SK-N-SH treated with all-trans-retinoic acid at 6 μM for 48 hours (cell line): ENCODE data around the gene PCNT.

Source experiments
- ATAC-seq: fragments of 200-7000 bp; cut with Tn5 transposase; 3 replicates; pipeline ENCODE4 v1.9.1; 2020; ENCODE audit warnings: mild to moderate bottlenecking, moderate library complexity
- ARNTL ChIP-seq: fragments of 450-650 bp; formaldehyde crosslinking; IDR thresholded peaks from 2 replicates; pipeline ENCODE4 v1.5.0; 2020; ENCODE audit warnings: low read depth, mild to moderate bottlenecking, moderate library complexity, borderline replicate concordance
- BACH2 ChIP-seq: fragments of 250-450 bp; sonication (Bioruptor Pico); IDR thresholded peaks from 2 replicates; pipeline ENCODE4 v1.9.0; 2021; ENCODE audit warnings: mild to moderate bottlenecking, borderline replicate concordance
- CSDC2 ChIP-seq: fragments of 250-450 bp; sonication (Bioruptor Pico); IDR thresholded peaks from 2 replicates; pipeline ENCODE4 v1.5.0; 2020; ENCODE audit warnings: mild to moderate bottlenecking, moderate library complexity
- ESRRG ChIP-seq: fragments of 250-450 bp; sonication (Bioruptor Pico); IDR thresholded peaks from 2 replicates; pipeline ENCODE4 v1.6.1; 2021; ENCODE audit warnings: mild to moderate bottlenecking
- ISL1 ChIP-seq: fragments of 250-450 bp; sonication (Bioruptor Pico); IDR thresholded peaks from 2 replicates; pipeline ENCODE4 v2.1.2; 2022; ENCODE audit warnings: mild to moderate bottlenecking, moderate library complexity
- OSR1 ChIP-seq: fragments of 250-450 bp; sonication (Bioruptor Pico); IDR thresholded peaks from 2 replicates; pipeline ENCODE4 v1.8.0; 2022; ENCODE audit warnings: moderate library complexity, mild to moderate bottlenecking, inconsistent platforms
- PPARA ChIP-seq: fragments of 250-450 bp; sonication (Bioruptor Pico); IDR thresholded peaks from 2 replicates; pipeline ENCODE4 v1.5.0; 2020; ENCODE audit warnings: mild to moderate bottlenecking, borderline replicate concordance
- RARB ChIP-seq: fragments of 250-450 bp; sonication (Bioruptor Pico); IDR thresholded peaks from 2 replicates; pipeline ENCODE4 v1.8.0; 2021; ENCODE audit warnings: mild to moderate bottlenecking, moderate library complexity
- SNAI2 ChIP-seq: fragments of 250-450 bp; sonication (Bioruptor Pico); IDR thresholded peaks from 2 replicates; pipeline ENCODE4 v1.5.0; 2020; ENCODE audit warnings: mild to moderate bottlenecking, moderate library complexity
- TCF4 ChIP-seq: fragments of 250-450 bp; sonication (Bioruptor Pico); IDR thresholded peaks from 2 replicates; pipeline ENCODE4 v1.8.0; 2021; ENCODE audit warnings: mild to moderate bottlenecking, moderate library complexity, borderline replicate concordance
- TOX ChIP-seq: fragments of 250-450 bp; sonication (Bioruptor Pico); IDR thresholded peaks from 2 replicates; pipeline ENCODE4 v1.8.0; 2021; ENCODE audit warnings: mild to moderate bottlenecking, moderate library complexity, borderline replicate concordance
- ZC3H10 ChIP-seq: fragments of 250-450 bp; sonication (Bioruptor Pico); IDR thresholded peaks from 2 replicates; pipeline ENCODE4 v1.5.1; 2021; ENCODE audit warnings: mild to moderate bottlenecking, moderate library complexity
- ZFP3 ChIP-seq: fragments of 250-450 bp; sonication (Bioruptor Pico); IDR thresholded peaks from 2 replicates; pipeline ENCODE4 v1.5.0; 2020; ENCODE audit warnings: mild to moderate bottlenecking, moderate library complexity
- ZFP30 ChIP-seq: fragments of 450-650 bp; formaldehyde crosslinking; IDR thresholded peaks from 2 replicates; pipeline ENCODE4 v1.5.0; 2022; ENCODE audit warnings: mild to moderate bottlenecking, moderate library complexity
- ZNF70 ChIP-seq: fragments of 450-650 bp; formaldehyde crosslinking; IDR thresholded peaks from 2 replicates; pipeline ENCODE4 v1.5.0; 2020; ENCODE audit warnings: mild to moderate bottlenecking, moderate library complexity
- ZNF8 ChIP-seq: fragments of 450-650 bp; formaldehyde crosslinking; IDR thresholded peaks from 2 replicates; pipeline ENCODE4 v1.5.0; 2020; ENCODE audit warnings: mild to moderate bottlenecking, moderate library complexity
- TF ChIP-seq, protein P1 (sequence below): fragments of 250-450 bp; sonication (Bioruptor Pico); IDR thresholded peaks from 2 replicates; pipeline ENCODE4 v1.5.1; 2021; ENCODE audit warnings: mild to moderate bottlenecking, moderate library complexity
- TF ChIP-seq, protein P2 (sequence below): fragments of 250-450 bp; sonication (Bioruptor Pico); IDR thresholded peaks from 2 replicates; pipeline ENCODE4 v1.5.1; 2020; ENCODE audit warnings: low read depth, mild to moderate bottlenecking, moderate library complexity
- TF ChIP-seq, protein P3 (sequence below): fragments of 250-450 bp; sonication (Bioruptor Pico); IDR thresholded peaks from 2 replicates; pipeline ENCODE4 v1.8.0; 2021; ENCODE audit warnings: low read depth, mild to moderate bottlenecking, moderate library complexity, borderline replicate concordance
- TF ChIP-seq, protein P4 (sequence below): fragments of 250-450 bp; sonication (Bioruptor Pico); IDR thresholded peaks from 2 replicates; pipeline ENCODE4 v1.5.0; 2020; ENCODE audit warnings: mild to moderate bottlenecking, moderate library complexity

PCNT gene

DNA sequence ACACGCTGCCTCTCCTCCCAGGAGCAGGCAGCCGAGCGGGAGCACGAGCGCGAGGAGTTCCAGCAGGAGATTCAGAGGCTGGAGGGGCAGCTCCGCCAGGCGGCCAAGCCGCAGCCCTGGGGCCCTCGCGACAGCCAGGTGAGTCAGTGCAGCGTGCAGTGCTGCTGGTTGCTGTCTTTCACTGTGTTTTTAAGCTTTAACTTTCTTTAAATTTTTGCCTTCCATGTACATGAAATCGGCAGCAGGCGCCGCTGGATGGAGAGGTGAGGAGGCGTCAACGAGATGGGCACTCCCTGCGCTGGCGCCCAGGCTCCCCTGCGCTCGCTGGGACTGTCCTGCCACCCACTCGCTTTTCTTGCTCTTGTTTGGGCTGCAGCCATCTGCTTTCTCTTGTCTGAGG is 74.0 kb downstream of the PCNT start (continued):
- TF ChIP-seq, protein P1, sequence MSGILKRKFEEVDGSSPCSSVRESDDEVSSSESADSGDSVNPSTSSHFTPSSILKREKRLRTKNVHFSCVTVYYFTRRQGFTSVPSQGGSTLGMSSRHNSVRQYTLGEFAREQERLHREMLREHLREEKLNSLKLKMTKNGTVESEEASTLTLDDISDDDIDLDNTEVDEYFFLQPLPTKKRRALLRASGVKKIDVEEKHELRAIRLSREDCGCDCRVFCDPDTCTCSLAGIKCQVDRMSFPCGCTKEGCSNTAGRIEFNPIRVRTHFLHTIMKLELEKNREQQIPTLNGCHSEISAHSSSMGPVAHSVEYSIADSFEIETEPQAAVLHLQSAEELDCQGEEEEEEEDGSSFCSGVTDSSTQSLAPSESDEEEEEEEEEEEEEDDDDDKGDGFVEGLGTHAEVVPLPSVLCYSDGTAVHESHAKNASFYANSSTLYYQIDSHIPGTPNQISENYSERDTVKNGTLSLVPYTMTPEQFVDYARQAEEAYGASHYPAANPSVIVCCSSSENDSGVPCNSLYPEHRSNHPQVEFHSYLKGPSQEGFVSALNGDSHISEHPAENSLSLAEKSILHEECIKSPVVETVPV (CRISPR knock-in tag): no peak
- TF ChIP-seq SNAI2 (CRISPR knock-in tag) (no peak), ZC3H10 (no peak)
- TF ChIP-seq, protein P2, sequence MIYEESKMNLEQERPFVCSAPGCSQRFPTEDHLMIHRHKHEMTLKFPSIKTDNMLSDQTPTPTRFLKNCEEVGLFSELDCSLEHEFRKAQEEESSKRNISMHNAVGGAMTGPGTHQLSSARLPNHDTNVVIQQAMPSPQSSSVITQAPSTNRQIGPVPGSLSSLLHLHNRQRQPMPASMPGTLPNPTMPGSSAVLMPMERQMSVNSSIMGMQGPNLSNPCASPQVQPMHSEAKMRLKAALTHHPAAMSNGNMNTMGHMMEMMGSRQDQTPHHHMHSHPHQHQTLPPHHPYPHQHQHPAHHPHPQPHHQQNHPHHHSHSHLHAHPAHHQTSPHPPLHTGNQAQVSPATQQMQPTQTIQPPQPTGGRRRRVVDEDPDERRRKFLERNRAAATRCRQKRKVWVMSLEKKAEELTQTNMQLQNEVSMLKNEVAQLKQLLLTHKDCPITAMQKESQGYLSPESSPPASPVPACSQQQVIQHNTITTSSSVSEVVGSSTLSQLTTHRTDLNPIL: no peak

DNA sequence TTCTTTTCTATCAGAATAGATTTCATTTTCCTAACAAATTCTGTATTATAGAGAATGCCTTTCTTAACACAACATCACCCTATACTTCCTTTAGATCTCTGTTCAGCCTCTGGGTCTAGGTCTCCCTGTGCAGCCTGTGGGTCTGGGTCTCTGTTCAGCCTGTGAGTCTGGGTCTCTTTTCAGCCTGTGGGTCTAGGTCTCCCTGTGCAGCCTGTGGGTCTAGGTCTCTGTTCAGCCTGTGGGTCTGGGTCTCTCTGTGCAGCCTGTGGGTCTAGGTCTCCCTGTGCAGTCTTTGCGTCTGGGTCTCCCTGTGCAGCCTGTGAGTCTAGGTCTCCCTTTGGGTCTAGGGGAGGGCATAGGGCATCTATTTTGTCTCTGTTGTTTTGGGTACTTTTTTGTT is 75.2 kb downstream of the PCNT start:
- ATAC-seq: no peak; the same call in 2 of the 3 replicates
- TF ChIP-seq, protein P2: no peak
- TF ChIP-seq ARNTL (CRISPR knock-in tag) (no peak), ZC3H10 (no peak), BACH2 (CRISPR knock-in tag) (no peak), RARB (CRISPR knock-in tag) (no peak), SNAI2 (CRISPR knock-in tag) (no peak), ISL1 (CRISPR knock-in tag) (no peak), OSR1 (CRISPR knock-in tag) (no peak), ESRRG (CRISPR knock-in tag) (no peak), ZFP3 (CRISPR knock-in tag) (no peak), TCF4 (CRISPR knock-in tag) (no peak), PPARA (CRISPR knock-in tag) (no peak), ZNF8 (CRISPR knock-in tag) (no peak)
- TF ChIP-seq, protein P1 (CRISPR knock-in tag): no peak
- TF ChIP-seq, protein P3, sequence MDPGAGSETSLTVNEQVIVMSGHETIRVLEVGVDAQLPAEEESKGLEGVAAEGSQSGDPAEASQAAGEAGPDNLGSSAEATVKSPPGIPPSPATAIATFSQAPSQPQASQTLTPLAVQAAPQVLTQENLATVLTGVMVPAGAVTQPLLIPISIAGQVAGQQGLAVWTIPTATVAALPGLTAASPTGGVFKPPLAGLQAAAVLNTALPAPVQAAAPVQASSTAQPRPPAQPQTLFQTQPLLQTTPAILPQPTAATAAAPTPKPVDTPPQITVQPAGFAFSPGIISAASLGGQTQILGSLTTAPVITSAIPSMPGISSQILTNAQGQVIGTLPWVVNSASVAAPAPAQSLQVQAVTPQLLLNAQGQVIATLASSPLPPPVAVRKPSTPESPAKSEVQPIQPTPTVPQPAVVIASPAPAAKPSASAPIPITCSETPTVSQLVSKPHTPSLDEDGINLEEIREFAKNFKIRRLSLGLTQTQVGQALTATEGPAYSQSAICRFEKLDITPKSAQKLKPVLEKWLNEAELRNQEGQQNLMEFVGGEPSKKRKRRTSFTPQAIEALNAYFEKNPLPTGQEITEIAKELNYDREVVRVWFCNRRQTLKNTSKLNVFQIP: no peak
- TF ChIP-seq, protein P4, sequence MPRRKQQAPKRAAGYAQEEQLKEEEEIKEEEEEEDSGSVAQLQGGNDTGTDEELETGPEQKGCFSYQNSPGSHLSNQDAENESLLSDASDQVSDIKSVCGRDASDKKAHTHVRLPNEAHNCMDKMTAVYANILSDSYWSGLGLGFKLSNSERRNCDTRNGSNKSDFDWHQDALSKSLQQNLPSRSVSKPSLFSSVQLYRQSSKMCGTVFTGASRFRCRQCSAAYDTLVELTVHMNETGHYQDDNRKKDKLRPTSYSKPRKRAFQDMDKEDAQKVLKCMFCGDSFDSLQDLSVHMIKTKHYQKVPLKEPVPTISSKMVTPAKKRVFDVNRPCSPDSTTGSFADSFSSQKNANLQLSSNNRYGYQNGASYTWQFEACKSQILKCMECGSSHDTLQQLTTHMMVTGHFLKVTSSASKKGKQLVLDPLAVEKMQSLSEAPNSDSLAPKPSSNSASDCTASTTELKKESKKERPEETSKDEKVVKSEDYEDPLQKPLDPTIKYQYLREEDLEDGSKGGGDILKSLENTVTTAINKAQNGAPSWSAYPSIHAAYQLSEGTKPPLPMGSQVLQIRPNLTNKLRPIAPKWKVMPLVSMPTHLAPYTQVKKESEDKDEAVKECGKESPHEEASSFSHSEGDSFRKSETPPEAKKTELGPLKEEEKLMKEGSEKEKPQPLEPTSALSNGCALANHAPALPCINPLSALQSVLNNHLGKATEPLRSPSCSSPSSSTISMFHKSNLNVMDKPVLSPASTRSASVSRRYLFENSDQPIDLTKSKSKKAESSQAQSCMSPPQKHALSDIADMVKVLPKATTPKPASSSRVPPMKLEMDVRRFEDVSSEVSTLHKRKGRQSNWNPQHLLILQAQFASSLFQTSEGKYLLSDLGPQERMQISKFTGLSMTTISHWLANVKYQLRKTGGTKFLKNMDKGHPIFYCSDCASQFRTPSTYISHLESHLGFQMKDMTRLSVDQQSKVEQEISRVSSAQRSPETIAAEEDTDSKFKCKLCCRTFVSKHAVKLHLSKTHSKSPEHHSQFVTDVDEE (CRISPR knock-in tag): no peak

DNA sequence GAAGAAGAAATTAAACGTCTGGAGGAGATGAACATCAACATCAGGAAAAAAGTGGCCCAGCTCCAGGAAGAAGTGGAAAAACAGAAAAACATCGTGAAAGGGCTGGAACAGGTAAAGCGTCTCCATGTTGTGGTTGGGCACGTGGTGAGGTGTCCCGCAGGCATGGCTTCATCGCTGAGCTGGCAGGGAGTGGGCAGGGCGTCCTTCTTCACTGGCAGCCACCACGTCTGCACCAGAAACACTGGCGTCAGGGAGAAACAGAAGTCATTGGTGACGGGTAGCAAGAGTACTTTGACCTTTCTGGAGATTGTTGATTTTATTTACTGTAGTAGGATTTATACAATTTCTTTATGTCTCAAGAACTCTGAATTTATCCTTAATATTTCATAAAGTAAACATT is 75.7 kb downstream of the PCNT start:
- ATAC-seq: no peak
- TF ChIP-seq TOX (CRISPR knock-in tag): no peak
- no peak for TF ChIP-seq ZFP30 (CRISPR knock-in tag)
- TF ChIP-seq OSR1 (CRISPR knock-in tag): no peak
- TF ChIP-seq RARB (CRISPR knock-in tag): no peak
- TF ChIP-seq, protein P2: no peak
- TF ChIP-seq TCF4 (CRISPR knock-in tag): no peak
- TF ChIP-seq ARNTL (CRISPR knock-in tag): no peak
- no peak for TF ChIP-seq BACH2 (CRISPR knock-in tag)
- no peak for TF ChIP-seq ZNF70 (CRISPR knock-in tag)
- no peak for TF ChIP-seq CSDC2 (CRISPR knock-in tag)
- no peak for TF ChIP-seq ISL1 (CRISPR knock-in tag)
- no peak for TF ChIP-seq ESRRG (CRISPR knock-in tag)
- TF ChIP-seq, protein P1 (CRISPR knock-in tag): no peak
- TF ChIP-seq ZC3H10: no peak
- no peak for TF ChIP-seq ZNF8 (CRISPR knock-in tag)
- TF ChIP-seq, protein P4 (CRISPR knock-in tag): no peak
